Mucosa of descending colon (tissue), 3 donors: ENCODE measurements around the gene TOR4A. TPM values are rescaled to one million over a fixed set of nuclear protein-coding genes. Genes with fewer than 3 reads are reported as not detected.
"Not testable (repeated sequence)": the region's sequence is repeated elsewhere in the genome, so short reads cannot be mapped to it uniquely, and the experiment has no call there.

Source experiments
- ATAC-seq: fragments of 200-7000 bp; cut with Tn5 transposase; one replicate; pipeline ENCODE4 v1.9.1; 2020; ENCODE audit warnings: mild to moderate bottlenecking, moderate library complexity
- DNase-seq, 3 donors: peaks; one replicate each; pipeline ENCODE4 v3.0.0-alpha.2; 2020
- H3K36me3 ChIP-seq: fragments of 200-600 bp; one replicate; pipeline ENCODE4 v1.8.0; 2021; ENCODE audit warnings: low read depth, mild to moderate bottlenecking
- H3K4me1 ChIP-seq: fragments of 200-600 bp; one replicate; pipeline ENCODE4 v1.8.0; 2021; ENCODE audit warnings: low read depth, mild to moderate bottlenecking
- H3K4me3 ChIP-seq: fragments of 200-600 bp; one replicate; pipeline ENCODE4 v1.8.0; 2021; ENCODE audit warnings: mild to moderate bottlenecking
- H3K9me3 ChIP-seq: fragments of 200-600 bp; one replicate; pipeline ENCODE4 v1.8.0; 2021; ENCODE audit warnings: mild to moderate bottlenecking
- intact Hi-C, 2 donors: fragments of 100-400 bp; cut with DNase I in 1 of 2; cut with micrococcal nuclease in 1 of 2; formaldehyde crosslinking; loops; one replicate each; pipeline versions ENCODE4 v1.11.0 to v1.11.1; 2022; cut with DNase I, micrococcal nuclease
- total RNA-seq, 3 donors: library from RNA; stranded (reverse); fragmentation: NEBNext Ultra II Directional in 2 of 3; extraction: Animal tissue kit (Norgen Biotek cat#: 25700) in 2 of 3; gene quantifications; one replicate each; pipeline versions ENCODE4 v1.2.1 to v1.2.4, GENCODE V29; 2021 to 2023
- TF ChIP-seq, protein P1 (sequence below): fragments of 200-600 bp; IDR thresholded peaks from one replicate; pipeline ENCODE4 v1.8.0; 2022; ENCODE audit warnings: antibody characterized with exemption, mild to moderate bottlenecking
- donor health status: DM: no; HTN: no; CAD: no; lungs with moderate emphysema.
- donor health status: DM: no; HTN: no; CAD: no.
- donor health status: DM: no; HTN: yes; CAD: no.

The TOR4A gene
- total RNA-seq, 3 donors from 2014 or later = 23.3 to 48.6 (median 45.3) TPM

DNA sequence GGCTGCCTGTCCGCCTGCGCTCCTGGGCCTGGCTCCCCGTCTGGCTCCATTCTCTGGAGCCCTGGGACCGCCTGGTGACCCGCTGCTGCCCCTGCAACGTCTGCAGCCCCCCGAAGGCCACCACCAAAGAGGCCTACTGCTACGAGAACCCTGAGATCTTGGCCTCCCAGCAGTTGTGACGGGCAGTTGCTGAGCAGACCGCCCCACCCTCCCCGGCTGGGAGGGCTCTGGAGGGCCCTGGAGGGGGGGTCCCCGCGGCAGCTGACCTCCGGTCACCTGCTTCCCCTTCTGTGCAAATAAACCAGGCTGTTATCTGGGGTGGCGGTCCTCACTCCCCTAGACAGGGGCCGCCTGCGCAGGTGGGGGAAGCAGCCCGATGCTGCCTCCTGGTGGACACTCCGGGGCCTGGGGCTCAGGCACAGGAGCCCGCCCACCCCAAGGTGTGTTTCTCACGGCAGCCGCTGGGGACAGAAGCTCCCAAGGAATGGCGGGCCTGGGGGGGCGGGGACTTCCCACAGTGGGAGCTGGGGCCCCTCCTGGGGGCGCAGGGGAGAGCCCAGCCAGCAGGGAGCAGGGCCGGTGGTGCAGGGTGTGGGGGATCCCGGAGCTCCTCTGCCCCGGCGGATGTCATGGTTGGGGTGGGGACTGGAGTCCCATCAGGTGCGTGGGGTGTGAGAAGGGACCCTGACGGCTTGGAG is 41.1 kb upstream of the TOR4A start:
- H3K9me3 ChIP-seq = no peaks in the 10 kb centered on the region
- peaks cover 46% of the 10 kb centered on the region for H3K4me1 ChIP-seq
- DNase-seq = peak; percentile 92 to 96 (median 93)
- TF ChIP-seq, protein P1, sequence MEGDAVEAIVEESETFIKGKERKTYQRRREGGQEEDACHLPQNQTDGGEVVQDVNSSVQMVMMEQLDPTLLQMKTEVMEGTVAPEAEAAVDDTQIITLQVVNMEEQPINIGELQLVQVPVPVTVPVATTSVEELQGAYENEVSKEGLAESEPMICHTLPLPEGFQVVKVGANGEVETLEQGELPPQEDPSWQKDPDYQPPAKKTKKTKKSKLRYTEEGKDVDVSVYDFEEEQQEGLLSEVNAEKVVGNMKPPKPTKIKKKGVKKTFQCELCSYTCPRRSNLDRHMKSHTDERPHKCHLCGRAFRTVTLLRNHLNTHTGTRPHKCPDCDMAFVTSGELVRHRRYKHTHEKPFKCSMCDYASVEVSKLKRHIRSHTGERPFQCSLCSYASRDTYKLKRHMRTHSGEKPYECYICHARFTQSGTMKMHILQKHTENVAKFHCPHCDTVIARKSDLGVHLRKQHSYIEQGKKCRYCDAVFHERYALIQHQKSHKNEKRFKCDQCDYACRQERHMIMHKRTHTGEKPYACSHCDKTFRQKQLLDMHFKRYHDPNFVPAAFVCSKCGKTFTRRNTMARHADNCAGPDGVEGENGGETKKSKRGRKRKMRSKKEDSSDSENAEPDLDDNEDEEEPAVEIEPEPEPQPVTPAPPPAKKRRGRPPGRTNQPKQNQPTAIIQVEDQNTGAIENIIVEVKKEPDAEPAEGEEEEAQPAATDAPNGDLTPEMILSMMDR = peak; percentile 99
- H3K36me3 ChIP-seq = peaks cover 4% of the 10 kb centered on the region
- H3K4me3 ChIP-seq = no peak overlapping the region
- intact Hi-C loops = loop anchor here (5.0 kb wide), 1 partner anchor 119 kb away; no protein-coding TSS in a partner anchor
- peak; percentile 51 for ATAC-seq

GRCh38 chr9:137236936-137237421 is 40.5 kb upstream of the TOR4A start:
- DNase-seq = peak in 1 of 3 donors; percentile 23
- Histone ChIP-seq H3K4me3 (no peak overlapping the region), H3K36me3 (peaks cover 4% of the 10 kb centered on the region), H3K4me1 (peaks cover 46% of the 10 kb centered on the region), H3K9me3 (no peaks in the 10 kb centered on the region)
- ATAC-seq = no peak
- intact Hi-C loops = loop anchor here (5.0 kb wide), 1 partner anchor 120 kb away; no protein-coding TSS in a partner anchor
- TF ChIP-seq, protein P1 = no peak

DNA sequence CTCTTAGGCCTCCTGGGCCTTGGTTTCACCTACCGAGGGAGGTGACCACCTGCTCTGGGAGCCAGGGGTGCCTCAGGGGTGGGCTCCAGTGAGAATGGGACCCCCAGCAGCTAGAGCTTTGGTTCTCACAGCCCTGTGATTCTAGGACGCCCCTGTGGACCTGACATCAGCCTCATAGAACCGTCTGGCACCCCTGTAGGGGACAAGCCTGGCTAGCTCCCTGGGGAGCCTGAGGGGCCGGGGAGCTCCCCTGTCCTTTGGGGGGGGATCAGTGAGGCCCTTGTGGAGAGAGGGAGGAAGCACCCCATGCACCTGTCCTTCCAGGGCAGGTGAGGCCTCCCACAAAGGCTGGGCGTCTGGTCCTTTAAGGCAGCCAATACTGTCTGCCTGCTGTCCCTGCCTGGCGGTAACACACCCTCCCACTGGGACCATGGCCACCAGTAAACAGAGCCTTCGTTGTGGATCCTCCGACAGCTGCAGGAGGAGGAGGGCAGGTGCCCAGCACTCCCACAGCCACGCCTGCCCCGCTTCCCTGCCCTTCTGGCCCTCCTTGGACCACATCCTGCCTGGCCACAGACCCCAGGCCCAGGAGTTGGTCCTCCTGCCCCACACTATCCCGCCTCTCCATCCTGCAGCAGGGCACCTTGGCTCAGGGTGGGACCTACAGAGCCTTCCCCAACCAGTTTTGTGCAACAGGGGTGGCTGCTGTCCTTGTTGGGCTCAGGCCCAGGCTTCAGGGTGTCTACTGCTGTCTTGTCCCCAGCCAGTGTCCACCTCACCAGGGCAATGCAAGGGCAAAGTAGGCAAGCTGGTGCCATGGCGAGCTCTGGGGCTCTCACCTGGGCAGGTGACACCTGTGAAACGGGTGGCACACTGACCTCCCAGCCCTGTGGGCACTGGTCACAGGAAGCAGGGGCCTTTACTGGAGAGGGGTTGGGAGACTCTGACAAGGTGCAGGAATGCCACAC is 39.5 kb upstream of the TOR4A start:
- TF ChIP-seq, protein P1 = no peak
- H3K4me3 ChIP-seq = no peak overlapping the region
- H3K9me3 ChIP-seq = no peaks in the 10 kb centered on the region
- peak in 2 of 3 donors; percentile 72 to 81 for DNase-seq
- intact Hi-C loops = loop anchor here (5.0 kb wide), 1 partner anchor 121 kb away; no protein-coding TSS in a partner anchor
- ATAC-seq = peak; percentile 42
- H3K4me1 ChIP-seq = peaks cover 56% of the 10 kb centered on the region
- H3K36me3 ChIP-seq = peaks cover 4% of the 10 kb centered on the region

- not testable (repeated sequence) for ATAC-seq, H3K4me3 ChIP-seq, H3K36me3 ChIP-seq, H3K9me3 ChIP-seq
- H3K4me1 ChIP-seq = peaks cover 57% of the 10 kb centered on the region
- peak in 1 of 3 donors; percentile 35 for DNase-seq
- intact Hi-C loops = loop anchor here (5.0 kb wide), 1 partner anchor 122 kb away; no protein-coding TSS in a partner anchor
Observed at GRCh38 chr9:137239541-137240200, 37.9 kb upstream of the TOR4A start.

DNA sequence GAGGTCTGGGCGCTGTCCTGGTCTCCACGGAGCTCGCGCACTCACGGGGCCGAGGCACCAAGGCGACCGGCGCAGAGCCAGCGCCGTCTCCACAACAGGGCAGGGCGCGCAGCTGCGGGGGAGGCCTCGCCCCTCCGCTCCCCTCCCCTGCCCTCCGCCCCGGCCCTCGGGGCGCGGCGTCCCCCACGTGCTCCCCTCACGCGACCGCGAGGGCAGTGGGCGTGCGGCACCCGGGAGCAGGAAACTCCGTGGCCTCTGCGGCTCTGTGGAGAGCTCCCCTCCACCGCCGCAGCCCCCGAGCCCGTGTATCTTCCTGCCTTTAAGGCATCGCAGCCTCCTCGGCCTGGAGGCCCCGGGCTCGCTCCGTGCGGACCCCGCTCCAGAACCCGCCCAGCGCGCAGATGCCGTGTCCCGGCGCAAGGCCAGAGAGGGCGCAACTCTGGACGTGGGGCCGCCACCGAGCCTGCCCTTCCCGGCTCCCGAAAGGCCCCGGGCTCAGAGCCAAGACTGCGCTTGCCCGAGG is 37.1 kb upstream of the TOR4A start:
- Histone ChIP-seq H3K4me3 (peak overlapping the region; percentile 65), H3K4me1 (peaks cover 57% of the 10 kb centered on the region), H3K36me3 (peaks cover 4% of the 10 kb centered on the region), H3K9me3 (no peaks in the 10 kb centered on the region)
- intact Hi-C loops = no loop called here
- DNase-seq (peak; percentile 79 to 88 (median 88)), ATAC-seq (peak; percentile 57)
- TF ChIP-seq, protein P1 = no peak
